ENCODE data around the gene KCNMA1. TPM values are rescaled to one million over a fixed set of nuclear protein-coding genes. Genes with fewer than 3 reads are reported as not detected.

Gene KCNMA1
- polyA plus RNA-seq, 1 donor from 2014 or later = 60.8 TPM

- no peak for TF ChIP-seq CTCF (IDR thresholded peaks at IDR 0.05; ENCODE audit: poor library complexity, severe bottlenecking)
- no peak for TF ChIP-seq EZH2 (IDR thresholded peaks at IDR 0.05; ENCODE audit: borderline replicate concordance, insufficient read depth, low read length, poor library complexity, severe bottlenecking)
- TF ChIP-seq, protein P1, sequence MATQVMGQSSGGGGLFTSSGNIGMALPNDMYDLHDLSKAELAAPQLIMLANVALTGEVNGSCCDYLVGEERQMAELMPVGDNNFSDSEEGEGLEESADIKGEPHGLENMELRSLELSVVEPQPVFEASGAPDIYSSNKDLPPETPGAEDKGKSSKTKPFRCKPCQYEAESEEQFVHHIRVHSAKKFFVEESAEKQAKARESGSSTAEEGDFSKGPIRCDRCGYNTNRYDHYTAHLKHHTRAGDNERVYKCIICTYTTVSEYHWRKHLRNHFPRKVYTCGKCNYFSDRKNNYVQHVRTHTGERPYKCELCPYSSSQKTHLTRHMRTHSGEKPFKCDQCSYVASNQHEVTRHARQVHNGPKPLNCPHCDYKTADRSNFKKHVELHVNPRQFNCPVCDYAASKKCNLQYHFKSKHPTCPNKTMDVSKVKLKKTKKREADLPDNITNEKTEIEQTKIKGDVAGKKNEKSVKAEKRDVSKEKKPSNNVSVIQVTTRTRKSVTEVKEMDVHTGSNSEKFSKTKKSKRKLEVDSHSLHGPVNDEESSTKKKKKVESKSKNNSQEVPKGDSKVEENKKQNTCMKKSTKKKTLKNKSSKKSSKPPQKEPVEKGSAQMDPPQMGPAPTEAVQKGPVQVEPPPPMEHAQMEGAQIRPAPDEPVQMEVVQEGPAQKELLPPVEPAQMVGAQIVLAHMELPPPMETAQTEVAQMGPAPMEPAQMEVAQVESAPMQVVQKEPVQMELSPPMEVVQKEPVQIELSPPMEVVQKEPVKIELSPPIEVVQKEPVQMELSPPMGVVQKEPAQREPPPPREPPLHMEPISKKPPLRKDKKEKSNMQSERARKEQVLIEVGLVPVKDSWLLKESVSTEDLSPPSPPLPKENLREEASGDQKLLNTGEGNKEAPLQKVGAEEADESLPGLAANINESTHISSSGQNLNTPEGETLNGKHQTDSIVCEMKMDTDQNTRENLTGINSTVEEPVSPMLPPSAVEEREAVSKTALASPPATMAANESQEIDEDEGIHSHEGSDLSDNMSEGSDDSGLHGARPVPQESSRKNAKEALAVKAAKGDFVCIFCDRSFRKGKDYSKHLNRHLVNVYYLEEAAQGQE (IDR thresholded peaks at IDR 0.05; ENCODE audit: borderline replicate concordance) = no peak
- no peak for TF ChIP-seq SMC3 (conservative IDR thresholded peaks at IDR 0.05; ENCODE audit: poor library complexity)
- TF ChIP-seq RAD21 (conservative IDR thresholded peaks at IDR 0.05) = no peak
- no peak for TF ChIP-seq MXI1 (conservative IDR thresholded peaks at IDR 0.05; ENCODE audit: poor library complexity, severe bottlenecking)
- no peak for TF ChIP-seq POLR2AphosphoS5 (IDR thresholded peaks at IDR 0.05)
- no peak for TF ChIP-seq TAF1 (IDR thresholded peaks at IDR 0.05; ENCODE audit: low read depth)
- TF ChIP-seq EP300 (conservative IDR thresholded peaks at IDR 0.05; ENCODE audit: poor library complexity, severe bottlenecking) = no peak
- Histone ChIP-seq H3K9ac (ENCODE audit: low read length) (no peak overlapping the region), H3K9me2 (ENCODE audit: insufficient read depth, low read length) (no peaks in the 10 kb centered on the region), H3F3A (ENCODE audit: insufficient read depth, low read length, poor library complexity, severe bottlenecking) (no peaks in the 10 kb centered on the region), H3K36me3 (ENCODE audit: insufficient read depth, low read length) (no peaks in the 10 kb centered on the region), H3K4me3 (ENCODE audit: low read length) (no peak overlapping the region), H3K27ac (ENCODE audit: low read length) (no peak overlapping the region), H3K27me3 (ENCODE audit: insufficient read depth, low read depth, low read length) (no peaks in the 10 kb centered on the region), H4K20me1 (ENCODE audit: insufficient read depth) (no peaks in the 10 kb centered on the region), H3K9me3 (ENCODE audit: low read length) (no peaks in the 10 kb centered on the region), H3K79me2 (replicated peaks; ENCODE audit: insufficient read depth, low read length) (no peaks in the 10 kb centered on the region), H2AFZ (ENCODE audit: low read depth, low read length) (no peak overlapping the region), H3K4me2 (ENCODE audit: low read length) (no peak overlapping the region)
These were observed 614.9 kb downstream of the KCNMA1 start for GRCh38 chr10:77022671-77023070.

- Histone ChIP-seq H3K9me2 (ENCODE audit: insufficient read depth, low read length) (no peaks in the 10 kb centered on the region), H4K20me1 (ENCODE audit: insufficient read depth) (no peaks in the 10 kb centered on the region), H3K9me3 (ENCODE audit: low read length) (no peaks in the 10 kb centered on the region), H3K9ac (ENCODE audit: low read length) (no peak overlapping the region), H3K79me2 (replicated peaks; ENCODE audit: insufficient read depth, low read length) (no peaks in the 10 kb centered on the region), H3K4me3 (ENCODE audit: low read length) (no peak overlapping the region), H3K27ac (ENCODE audit: low read length) (no peak overlapping the region), H3F3A (ENCODE audit: insufficient read depth, low read length, poor library complexity, severe bottlenecking) (no peaks in the 10 kb centered on the region), H3K4me2 (ENCODE audit: low read length) (no peak overlapping the region), H3K27me3 (ENCODE audit: insufficient read depth, low read depth, low read length) (no peaks in the 10 kb centered on the region), H2AFZ (ENCODE audit: low read depth, low read length) (no peak overlapping the region), H3K36me3 (ENCODE audit: insufficient read depth, low read length) (no peaks in the 10 kb centered on the region)
- TF ChIP-seq EP300 (conservative IDR thresholded peaks at IDR 0.05; ENCODE audit: poor library complexity, severe bottlenecking) (no peak), POLR2AphosphoS5 (IDR thresholded peaks at IDR 0.05) (no peak), SMC3 (conservative IDR thresholded peaks at IDR 0.05; ENCODE audit: poor library complexity) (no peak), EZH2 (IDR thresholded peaks at IDR 0.05; ENCODE audit: borderline replicate concordance, insufficient read depth, low read length, poor library complexity, severe bottlenecking) (no peak), RAD21 (conservative IDR thresholded peaks at IDR 0.05) (no peak), CTCF (IDR thresholded peaks at IDR 0.05; ENCODE audit: poor library complexity, severe bottlenecking) (no peak), MXI1 (conservative IDR thresholded peaks at IDR 0.05; ENCODE audit: poor library complexity, severe bottlenecking) (no peak)
These were observed 615.6 kb downstream of the KCNMA1 start for GRCh38 chr10:77021966-77022490.

Measured in neural cell (in vitro differentiated cells).